ENCODE results near the gene KDM1B.

GRCh38 chr6:18218233-18218632 is 63.0 kb downstream of the KDM1B start:
- no peak for TF ChIP-seq CTCF (IDR thresholded peaks at IDR 0.05)
- TF ChIP-seq POLR2A (IDR thresholded peaks at IDR 0.05), result no peak
